Fibroblast of lung (primary cell): ENCODE data around the gene KRT74. TPM values are rescaled to one million over a fixed set of nuclear protein-coding genes. Genes with fewer than 3 reads are reported as not detected.

ENCODE experiments used
- DNase-seq, 2 donors: peaks; one replicate each; pipeline versions ENCODE4 v3.0.0 to v3.0.0-alpha.2; 2010; ENCODE audit warnings: low read depth in 2 of 2
- H2AFZ ChIP-seq: 2 replicates; pipeline ENCODE4 v1.5.1; 2012; ENCODE audit warnings: low read length, control low read depth, inconsistent platforms
- H3K27ac ChIP-seq: 2 replicates; pipeline ENCODE4 v1.5.1; 2011; ENCODE audit warnings: low read length, control low read depth; ENCODE audit not compliant: insufficient read depth
- H3K27me3 ChIP-seq: 2 replicates; pipeline ENCODE4 v1.5.1; 2011; ENCODE audit warnings: mild to moderate bottlenecking, low read length; ENCODE audit not compliant: control insufficient read depth, insufficient read depth
- H3K36me3 ChIP-seq: 2 replicates; pipeline ENCODE4 v1.5.1; 2011; ENCODE audit warnings: low read length; ENCODE audit not compliant: control insufficient read depth, insufficient read depth
- H3K4me1 ChIP-seq: 2 replicates; pipeline ENCODE4 v1.5.1; 2011; ENCODE audit warnings: low read length; ENCODE audit not compliant: control insufficient read depth, insufficient read depth; ENCODE audit errors: extremely low read depth
- H3K4me2 ChIP-seq: 2 replicates; pipeline ENCODE4 v1.5.1; 2011; ENCODE audit warnings: low read length, control low read depth; ENCODE audit not compliant: insufficient read depth; ENCODE audit errors: extremely low read depth
- H3K4me3 ChIP-seq, 4 experiments: fragments of 200-600 bp in 1 of 4; sonication (generic) in 1 of 4; replicated peaks in 1 of 4; 2 replicates each; pipeline ENCODE4 v1.5.1; 2011 to 2016; ENCODE audit warnings: low read length in 4 of 4, low read depth in 3 of 4, mild to moderate bottlenecking in 3 of 4, control low read depth in 2 of 4, inconsistent platforms in 1 of 4, mixed read lengths in 1 of 4; ENCODE audit not compliant: insufficient read depth in 1 of 4; ENCODE audit errors: control extremely low read depth in 1 of 4
- H3K79me2 ChIP-seq: 2 replicates; pipeline ENCODE4 v1.5.1; 2012; ENCODE audit warnings: mild to moderate bottlenecking, low read length, inconsistent platforms; ENCODE audit not compliant: control insufficient read depth, insufficient read depth
- H3K9ac ChIP-seq: 2 replicates; pipeline ENCODE4 v1.5.1; 2011; ENCODE audit warnings: mild to moderate bottlenecking, low read length, control low read depth; ENCODE audit not compliant: insufficient read depth
- H3K9me3 ChIP-seq: 2 replicates; pipeline ENCODE4 v1.5.1; 2012; ENCODE audit warnings: low read depth, low read length; ENCODE audit not compliant: control insufficient read depth, insufficient read depth
- H4K20me1 ChIP-seq: 2 replicates; pipeline ENCODE4 v1.5.1; 2011; ENCODE audit warnings: low read length; ENCODE audit not compliant: control insufficient read depth, insufficient read depth; ENCODE audit errors: extremely low read depth
- CTCF ChIP-seq, 2 donors: IDR thresholded peaks in 1 of 2; conservative IDR thresholded peaks in 1 of 2; 1 replicate in 1 of 2; 2 replicates in 1 of 2; pipeline ENCODE4 v1.5.1; 2011 to 2012; ENCODE audit warnings: low read length in 2 of 2, control low read depth in 1 of 2, inconsistent platforms in 1 of 2, low read depth in 1 of 2, mild to moderate bottlenecking in 1 of 2
- EZH2 ChIP-seq: IDR thresholded peaks from 2 replicates; pipeline ENCODE4 v1.5.1; 2012; ENCODE audit warnings: low read length, control low read depth, mild to moderate bottlenecking; ENCODE audit errors: missing control alignments
- polyA plus RNA-seq, 2 donors: library from polyadenylated mRNA; depleted of rRNA in 1 of 2; stranded (reverse) in 1 of 2; unstranded in 1 of 2; fragments of >200 nt; gene quantifications; 2 replicates each; pipeline ENCODE4 v1.2.1, GENCODE V29; 2011 to 2012; ENCODE audit warnings: missing spikeins in 1 of 2
- total RNA-seq: library from RNA; depleted of rRNA; stranded (reverse); fragments of >200 nt; gene quantifications from 2 replicates; pipeline ENCODE4 v1.2.1, GENCODE V29; 2014

The KRT74 gene
- total and polyA plus RNA-seq, 2 donors (not counting 1 experiment from before 2014, with no cell fraction given) = not detected

GRCh38 chr12:52613384-52614030 lies 39.9 kb upstream of the KRT74 start:
- H3K4me1 ChIP-seq = no peaks in the 10 kb centered on the region
- peaks cover 3% of the 10 kb centered on the region for H3K27me3 ChIP-seq
- H3K4me2 ChIP-seq = no peak overlapping the region
- H3K36me3 ChIP-seq = no peaks in the 10 kb centered on the region
- no peak for DNase-seq
- no peak overlapping the region for H3K27ac ChIP-seq
- no peak for TF ChIP-seq EZH2
- H2AFZ ChIP-seq = no peak overlapping the region
- no peak overlapping the region for H3K4me3 ChIP-seq
- no peaks in the 10 kb centered on the region for H3K79me2 ChIP-seq
- no peaks in the 10 kb centered on the region for H3K9me3 ChIP-seq
- H4K20me1 ChIP-seq = peaks cover 2% of the 10 kb centered on the region
- no peak overlapping the region for H3K9ac ChIP-seq

- H3K4me1 ChIP-seq = no peaks in the 10 kb centered on the region
- no peaks in the 10 kb centered on the region for H3K79me2 ChIP-seq
- H3K27ac ChIP-seq = no peak overlapping the region
- H3K4me3 ChIP-seq = no peak overlapping the region
- H2AFZ ChIP-seq = no peak overlapping the region
- no peak for TF ChIP-seq CTCF (conservative IDR thresholded peaks at IDR 0.05 in 1 of 2, IDR thresholded peaks at IDR 0.05 in 1 of 2; ENCODE audit: low read depth in 1 of 2, low read length in 2 of 2)
- TF ChIP-seq EZH2 = no peak
- H3K9me3 ChIP-seq = no peaks in the 10 kb centered on the region
- H3K27me3 ChIP-seq = peaks cover 3% of the 10 kb centered on the region
- H3K9ac ChIP-seq = no peak overlapping the region
- peaks cover 2% of the 10 kb centered on the region for H4K20me1 ChIP-seq
- no peak overlapping the region for H3K4me2 ChIP-seq
- DNase-seq = no peak
- H3K36me3 ChIP-seq = no peaks in the 10 kb centered on the region
Measured at GRCh38 chr12:52612431-52613383, 39.1 kb upstream of the KRT74 start.

- peaks cover 2% of the 10 kb centered on the region for H4K20me1 ChIP-seq
- DNase-seq = no peak
- H3K27ac ChIP-seq = no peak overlapping the region
- H3K4me2 ChIP-seq = no peak overlapping the region
- H3K9ac ChIP-seq = no peak overlapping the region
- no peaks in the 10 kb centered on the region for H3K36me3 ChIP-seq
- no peaks in the 10 kb centered on the region for H3K4me1 ChIP-seq
- no peak overlapping the region for H3K4me3 ChIP-seq
- H3K9me3 ChIP-seq = no peaks in the 10 kb centered on the region
- peaks cover 3% of the 10 kb centered on the region for H3K27me3 ChIP-seq
- no peak for TF ChIP-seq EZH2
- no peak for TF ChIP-seq CTCF (conservative IDR thresholded peaks at IDR 0.05 in 1 of 2, IDR thresholded peaks at IDR 0.05 in 1 of 2; ENCODE audit: low read depth in 1 of 2, low read length in 2 of 2)
- H3K79me2 ChIP-seq = no peaks in the 10 kb centered on the region
- H2AFZ ChIP-seq = no peak overlapping the region
Measured at GRCh38 chr12:52611080-52611468, 37.4 kb upstream of the KRT74 start.
